Muscle layer of duodenum (tissue), 2 donors: ENCODE data around the gene HDAC9.

ENCODE experiments used
- H3K27ac ChIP-seq: one replicate; pipeline ENCODE4 v1.7.0; 2013; ENCODE audit warnings: mild to moderate bottlenecking, low read length
- H3K27me3 ChIP-seq: one replicate; pipeline ENCODE4 v1.7.0; 2013; ENCODE audit warnings: low read depth, mild to moderate bottlenecking, control low read depth, low read length
- H3K36me3 ChIP-seq, 2 donors: one replicate each; pipeline ENCODE4 v1.7.0; 2013; ENCODE audit warnings: low read length in 2 of 2, control low read depth in 1 of 2, mild to moderate bottlenecking in 1 of 2; ENCODE audit not compliant: insufficient read depth in 2 of 2, control insufficient read depth in 1 of 2
- H3K4me1 ChIP-seq, 2 donors: one replicate each; pipeline ENCODE4 v1.7.0; 2013; ENCODE audit warnings: low read length in 2 of 2, mild to moderate bottlenecking in 2 of 2, control low read depth in 1 of 2, moderate library complexity in 1 of 2; ENCODE audit not compliant: insufficient read depth in 2 of 2, control insufficient read depth in 1 of 2
- H3K4me3 ChIP-seq, 2 donors: one replicate each; pipeline ENCODE4 v1.7.0; 2013; ENCODE audit warnings: low read length in 2 of 2, low read depth in 1 of 2, mild to moderate bottlenecking in 1 of 2
- H3K9me3 ChIP-seq, 2 donors: one replicate each; pipeline ENCODE4 v1.7.0; 2013; ENCODE audit warnings: low read length in 2 of 2, control low read depth in 1 of 2, mild to moderate bottlenecking in 1 of 2; ENCODE audit not compliant: control insufficient read depth in 1 of 2
- donor health status: healthy.

Gene HDAC9

DNA sequence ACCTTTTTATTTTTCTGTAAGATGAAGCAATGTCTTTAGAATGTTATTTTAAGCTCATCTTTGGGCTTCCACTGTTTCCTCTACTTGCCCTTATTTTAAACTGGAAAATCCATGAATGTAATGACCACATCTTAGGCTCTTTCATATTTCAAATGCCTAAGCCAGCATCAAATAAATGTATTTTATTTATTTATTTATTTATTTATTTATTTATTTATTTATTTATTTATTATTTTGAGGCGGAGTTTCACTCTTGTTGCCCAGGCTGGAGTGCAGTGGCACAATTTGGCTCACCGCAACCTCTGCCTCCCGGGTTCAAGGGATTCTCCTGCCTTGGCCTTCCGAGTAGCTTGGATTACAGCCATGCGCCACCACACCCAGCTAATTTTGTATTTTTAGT lies 69.2 kb downstream of the HDAC9 start:
- Histone ChIP-seq H3K27ac (no peak overlapping the region), H3K27me3 (no peaks in the 10 kb centered on the region), H3K4me3 (no peak overlapping the region), H3K36me3 (no peaks in the 10 kb centered on the region), H3K4me1 (no peaks in the 10 kb centered on the region), H3K9me3 (no peaks in the 10 kb centered on the region)

- Histone ChIP-seq H3K4me3 (no peak overlapping the region), H3K36me3 (no peaks in the 10 kb centered on the region), H3K27me3 (no peaks in the 10 kb centered on the region), H3K9me3 (no peaks in the 10 kb centered on the region), H3K4me1 (no peaks in the 10 kb centered on the region), H3K27ac (no peak overlapping the region)
These were observed 69.8 kb downstream of the HDAC9 start for GRCh38 chr7:18565337-18565736.

- Histone ChIP-seq H3K4me3 (no peak overlapping the region), H3K4me1 (no peaks in the 10 kb centered on the region), H3K27me3 (no peaks in the 10 kb centered on the region), H3K27ac (no peak overlapping the region), H3K9me3 (no peaks in the 10 kb centered on the region), H3K36me3 (no peaks in the 10 kb centered on the region)
These were observed 70.7 kb downstream of the HDAC9 start for GRCh38 chr7:18566205-18566604.

DNA sequence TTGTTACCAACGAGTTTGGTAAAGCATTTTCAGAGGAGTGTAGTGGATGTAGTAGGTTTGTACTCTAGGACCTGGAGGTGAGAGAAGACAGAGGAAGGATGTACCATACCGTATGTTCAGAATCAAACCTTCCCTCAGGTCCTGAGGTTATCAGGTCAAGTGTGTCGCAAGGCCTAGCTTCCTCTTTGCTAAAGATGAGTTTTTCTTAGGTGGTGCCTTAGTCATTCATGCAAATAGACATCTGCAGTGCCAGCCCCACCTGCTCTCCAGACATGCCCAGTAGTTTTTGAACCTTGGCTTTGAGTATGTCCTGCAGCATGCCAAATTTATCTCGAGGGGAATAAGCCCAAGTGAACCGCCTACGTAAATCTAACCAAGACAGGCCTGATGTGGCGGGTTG lies 71.3 kb downstream of the HDAC9 start:
- Histone ChIP-seq H3K9me3 (no peaks in the 10 kb centered on the region), H3K4me1 (no peaks in the 10 kb centered on the region), H3K4me3 (no peak overlapping the region), H3K27ac (no peak overlapping the region), H3K27me3 (no peaks in the 10 kb centered on the region), H3K36me3 (no peaks in the 10 kb centered on the region)

DNA sequence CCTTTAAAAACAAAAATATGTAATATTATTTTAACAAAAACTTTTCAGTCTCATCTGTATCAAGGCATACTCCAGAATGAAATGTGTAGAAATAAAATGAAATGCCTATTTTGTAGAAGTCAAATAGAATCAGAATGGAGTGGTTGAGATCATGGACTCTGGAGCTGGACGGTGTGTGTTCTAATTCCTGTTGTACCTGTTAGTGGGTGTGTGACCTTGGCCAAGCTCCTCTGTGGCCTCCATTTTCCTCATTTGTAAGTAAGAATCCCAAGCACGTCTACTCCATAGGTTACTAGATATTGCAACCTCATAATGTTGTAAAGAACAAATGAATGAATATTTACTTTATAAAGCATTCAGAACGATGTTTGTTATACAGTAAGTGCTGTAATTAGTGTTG lies 74.9 kb downstream of the HDAC9 start:
- Histone ChIP-seq H3K4me3 (no peak overlapping the region), H3K36me3 (no peaks in the 10 kb centered on the region)

GRCh38 chr7:18570890-18571478 lies 75.4 kb downstream of the HDAC9 start:
- Histone ChIP-seq H3K27me3 (no peaks in the 10 kb centered on the region), H3K36me3 (no peaks in the 10 kb centered on the region), H3K9me3 (no peaks in the 10 kb centered on the region), H3K27ac (no peak overlapping the region), H3K4me1 (no peaks in the 10 kb centered on the region), H3K4me3 (no peak overlapping the region)

More for the DNA sequence above, 74.9 kb downstream of the HDAC9 start:
- Histone ChIP-seq H3K9me3 (no peaks in the 10 kb centered on the region), H3K27ac (no peak overlapping the region), H3K4me1 (no peaks in the 10 kb centered on the region), H3K27me3 (no peaks in the 10 kb centered on the region)

DNA sequence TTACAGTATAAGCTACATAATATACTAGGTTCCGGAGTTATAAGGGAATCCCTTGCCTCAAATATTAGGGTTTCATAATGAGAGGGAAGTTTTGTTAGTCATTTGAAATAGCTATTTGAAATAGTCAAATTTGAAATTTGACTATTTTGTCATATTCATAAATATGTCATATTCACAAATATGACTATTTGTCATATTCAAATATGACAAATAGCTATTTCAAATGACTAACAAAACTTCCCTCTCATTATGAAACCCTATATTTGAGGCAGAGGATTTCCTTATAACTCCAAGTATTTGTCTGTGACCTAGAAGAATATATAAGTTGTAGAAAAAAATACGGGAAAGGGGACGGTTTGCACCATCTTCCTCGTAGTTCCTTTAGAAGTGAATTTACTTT lies 76.6 kb downstream of the HDAC9 start:
- no peaks in the 10 kb centered on the region for H3K4me1 ChIP-seq
- no peaks in the 10 kb centered on the region for H3K27me3 ChIP-seq
- no peak overlapping the region for H3K4me3 ChIP-seq
- H3K9me3 ChIP-seq: no peaks in the 10 kb centered on the region
- H3K27ac ChIP-seq: no peak overlapping the region
- no peaks in the 10 kb centered on the region for H3K36me3 ChIP-seq

DNA sequence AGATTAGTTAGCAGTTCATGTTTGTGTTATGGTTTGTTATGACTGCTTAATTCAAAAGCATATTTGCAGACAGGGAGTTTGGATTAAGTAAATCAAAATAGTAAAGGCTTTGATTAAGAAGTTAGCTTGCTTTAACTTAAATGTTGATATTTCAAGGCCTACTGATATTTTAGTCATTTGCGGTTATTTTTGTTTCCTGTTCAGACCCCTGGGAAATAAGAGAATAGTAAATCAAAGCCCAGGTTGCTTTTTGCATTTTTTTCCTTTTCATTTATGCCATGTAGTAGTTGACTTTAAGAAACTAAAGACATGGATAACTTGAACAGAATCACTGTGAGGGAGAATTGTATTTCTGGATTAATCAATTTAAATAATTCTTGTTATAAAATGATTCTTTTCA lies 77.3 kb downstream of the HDAC9 start:
- H3K4me3 ChIP-seq: no peak overlapping the region
- H3K36me3 ChIP-seq: no peaks in the 10 kb centered on the region
- no peak overlapping the region for H3K27ac ChIP-seq

GRCh38 chr7:18573410-18574234 lies 78.1 kb downstream of the HDAC9 start:
- Histone ChIP-seq H3K4me3 (no peak overlapping the region), H3K27ac (no peak overlapping the region), H3K9me3 (no peaks in the 10 kb centered on the region), H3K27me3 (no peaks in the 10 kb centered on the region), H3K4me1 (no peaks in the 10 kb centered on the region), H3K36me3 (no peaks in the 10 kb centered on the region)

More for the DNA sequence above, 77.3 kb downstream of the HDAC9 start:
- H3K9me3 ChIP-seq: no peaks in the 10 kb centered on the region
- no peaks in the 10 kb centered on the region for H3K4me1 ChIP-seq
- no peaks in the 10 kb centered on the region for H3K27me3 ChIP-seq

DNA sequence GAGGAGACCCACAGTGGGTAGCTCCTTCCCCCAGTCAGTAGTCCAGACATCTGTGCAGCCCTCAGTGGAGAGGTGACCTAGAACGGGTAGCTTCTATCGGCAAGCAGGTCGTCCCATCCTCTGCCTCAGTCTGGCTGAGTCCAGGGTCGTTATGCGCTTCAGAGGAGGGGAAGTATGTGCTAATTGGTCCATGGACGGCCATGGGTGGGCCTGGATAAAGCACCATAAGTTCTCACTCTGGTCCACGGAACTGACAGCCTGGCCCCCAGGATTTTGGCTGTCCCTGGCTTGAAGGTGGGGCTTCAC lies 78.6 kb downstream of the HDAC9 start:
- H3K4me1 ChIP-seq: no peaks in the 10 kb centered on the region
- H3K4me3 ChIP-seq: no peak overlapping the region
- H3K36me3 ChIP-seq: no peaks in the 10 kb centered on the region
- H3K27me3 ChIP-seq: no peaks in the 10 kb centered on the region
- H3K9me3 ChIP-seq: no peaks in the 10 kb centered on the region
- H3K27ac ChIP-seq: no peak overlapping the region

GRCh38 chr7:18574676-18575075 lies 79.1 kb downstream of the HDAC9 start:
- Histone ChIP-seq H3K4me3 (no peak overlapping the region), H3K27me3 (no peaks in the 10 kb centered on the region), H3K4me1 (no peaks in the 10 kb centered on the region), H3K27ac (no peak overlapping the region), H3K9me3 (no peaks in the 10 kb centered on the region), H3K36me3 (no peaks in the 10 kb centered on the region)
